Gastrocnemius medialis (tissue), 4 donors: ENCODE measurements around the gene PLD4.

Experiments used
- CTCF ChIP-seq, 5 experiments: fragments of 450-650 bp in 3 of 5; fragments of 200-600 bp in 2 of 5; sonication (generic) in 2 of 5; IDR thresholded peaks in 4 of 5; conservative IDR thresholded peaks in 1 of 5; 1 replicate in 4 of 5; 2 replicates in 1 of 5; pipeline ENCODE4 v1.5.1; 2016 to 2019; ENCODE audit warnings: antibody characterized with exemption in 5 of 5, mild to moderate bottlenecking in 3 of 5, moderate library complexity in 3 of 5
- POLR2A ChIP-seq, 2 donors: fragments of 450-650 bp; IDR thresholded peaks; one replicate each; pipeline ENCODE4 v1.6.1; 2017; ENCODE audit warnings: antibody characterized with exemption in 2 of 2, mild to moderate bottlenecking in 2 of 2, moderate library complexity in 2 of 2

- TF ChIP-seq POLR2A (IDR thresholded peaks at IDR 0.05) (no peak), CTCF (IDR thresholded peaks at IDR 0.05 in 4 of 5, conservative IDR thresholded peaks at IDR 0.05 in 1 of 5) (no peak)
Observed at GRCh38 chr14:104883681-104884361, 40.9 kb upstream of the PLD4 start.
